HepG2 (cell line): Measurements from ENCODE around the gene C10orf120. TPM values are rescaled to one million over a fixed set of nuclear protein-coding genes. Genes with fewer than 3 reads are reported as not detected.

ENCODE experiments used
- ATAC-seq: fragments of 200-7000 bp; cut with Tn5 transposase; 3 replicates; pipeline ENCODE4 v1.9.1; 2020; ENCODE audit warnings: mild to moderate bottlenecking, moderate library complexity
- BruUV-seq: library from RNA; stranded (reverse); fragments of 400-500 nt; replicated peaks from 2 replicates; lab custom pipeline; 2021; lab: Mats Ljungman, UMichigan
- CTCF ChIA-PET: fragments of 300-600 bp; formaldehyde crosslinking; extraction: SDS; loops from one replicate; lab custom pipeline; 2021; ENCODE audit warnings: low total read pairs, inconsistent platforms, low intra/inter-chr PET ratio; lab: Yijun Ruan, JAX
- POLR2A ChIA-PET: fragments of 350-600 bp; sonication (Branson Sonifier 250); formaldehyde crosslinking; loops from one replicate; lab custom pipeline; 2020; ENCODE audit warnings: antibody characterized with exemption, inconsistent platforms; lab: Yijun Ruan, JAX
- DNase-seq: peaks from one replicate; pipeline ENCODE4 v3.0.0-alpha.2; 2015; ENCODE audit warnings: low spot score
- FAIRE-seq: peaks from 3 replicates; lab custom pipeline; 2011; peaks lifted over from hg19 to GRCh38; lab: Jason Lieb, UNC
- H2AFZ ChIP-seq: one replicate; pipeline ENCODE4 v1.6.1; 2011; ENCODE audit warnings: low read length, inconsistent platforms
- H3K27ac ChIP-seq: fragments of 300-600 bp; 3 replicates; pipeline ENCODE4 v1.8.0; 2011; ENCODE audit warnings: mixed run types, mild to moderate bottlenecking, mixed read lengths, low read length, inconsistent platforms; ENCODE audit not compliant: insufficient read depth; ENCODE audit errors: extremely low read length
- H3K27me3 ChIP-seq, 2 experiments: fragments of 200-600 bp in 1 of 2; 2 replicates in 1 of 2; 3 replicates in 1 of 2; pipeline versions ENCODE4 v1.6.0 to v1.8.0; 2011; ENCODE audit warnings: low read length in 2 of 2, mild to moderate bottlenecking in 2 of 2, moderate library complexity in 2 of 2, inconsistent platforms in 1 of 2; ENCODE audit not compliant: insufficient read depth in 2 of 2, control insufficient read depth in 1 of 2
- H3K36me3 ChIP-seq, 2 experiments: fragments of 200-600 bp in 1 of 2; replicated peaks in 1 of 2; 2 replicates in 1 of 2; 3 replicates in 1 of 2; pipeline versions ENCODE4 v1.5.1 to v1.8.0; 2011; ENCODE audit warnings: low read length in 2 of 2, inconsistent platforms in 1 of 2; ENCODE audit not compliant: insufficient read depth in 2 of 2, control insufficient read depth in 1 of 2
- H3K4me1 ChIP-seq: 2 replicates; pipeline ENCODE4 v1.5.1; 2012; ENCODE audit warnings: low read length, inconsistent platforms; ENCODE audit not compliant: insufficient read depth
- H3K4me2 ChIP-seq: 2 replicates; pipeline ENCODE4 v1.6.0; 2011; ENCODE audit warnings: low read depth, low read length, inconsistent platforms
- H3K4me3 ChIP-seq, 3 experiments: fragments of 200-600 bp in 1 of 3; sonication (generic), shearing (Covaris generic) in 1 of 3; replicated peaks in 1 of 3; 2 replicates each; pipeline ENCODE4 v1.5.1; 2011 to 2016; ENCODE audit warnings: low read length in 3 of 3, inconsistent platforms in 2 of 3, low read depth in 2 of 3, mild to moderate bottlenecking in 2 of 3, control low read depth in 1 of 3, mixed read lengths in 1 of 3; ENCODE audit not compliant: insufficient read depth in 1 of 3
- H3K79me2 ChIP-seq: one replicate; pipeline ENCODE4 v1.6.1; 2011; ENCODE audit warnings: low read length, inconsistent platforms; ENCODE audit not compliant: insufficient read depth
- H3K9ac ChIP-seq: 2 replicates; pipeline ENCODE4 v1.6.0; 2011; ENCODE audit warnings: mild to moderate bottlenecking, low read depth, low read length, inconsistent platforms; ENCODE audit not compliant: insufficient read depth
- H3K9me3 ChIP-seq: 2 replicates; pipeline ENCODE4 v1.5.1; 2012; ENCODE audit warnings: mild to moderate bottlenecking, low read length
- H4K20me1 ChIP-seq: 2 replicates; pipeline ENCODE4 v1.6.0; 2011; ENCODE audit warnings: inconsistent platforms, mild to moderate bottlenecking, low read length, moderate library complexity; ENCODE audit not compliant: insufficient read depth
- BRF2 ChIP-seq: sonication (generic); formaldehyde crosslinking; IDR thresholded peaks from 2 replicates; pipeline ENCODE4 v1.8.1; 2022; ENCODE audit warnings: mild to moderate bottlenecking, missing genetic modification reagents
- CBFB ChIP-seq: sonication (generic); formaldehyde crosslinking; IDR thresholded peaks from 2 replicates; pipeline ENCODE4 v1.4.0; 2020; ENCODE audit warnings: missing genetic modification reagents
- FOXK1 ChIP-seq: sonication (generic); formaldehyde crosslinking; IDR thresholded peaks from 2 replicates; pipeline ENCODE4 v1.4.0; 2020; ENCODE audit warnings: low read depth, missing genetic modification reagents, borderline replicate concordance
- KDM5A ChIP-seq: fragments of 200-600 bp; sonication (generic); IDR thresholded peaks from 2 replicates; pipeline ENCODE4 v1.7.0; 2018; ENCODE audit warnings: antibody characterized with exemption, mild to moderate bottlenecking, low read length, borderline replicate concordance
- ZFP41 ChIP-seq: sonication (generic); formaldehyde crosslinking; IDR thresholded peaks from 2 replicates; pipeline ENCODE4 v1.4.0; 2020; ENCODE audit warnings: mild to moderate bottlenecking, missing genetic modification reagents, borderline replicate concordance
- ZNF318 ChIP-seq: sonication (generic); formaldehyde crosslinking; IDR thresholded peaks from 2 replicates; pipeline ENCODE4 v1.4.0; 2020; ENCODE audit warnings: mild to moderate bottlenecking, missing genetic modification reagents
- ZNF503 ChIP-seq: sonication (generic); formaldehyde crosslinking; IDR thresholded peaks from 2 replicates; pipeline ENCODE4 v1.4.0; 2020; ENCODE audit warnings: missing genetic modification reagents
- WGBS: methylation state at CpG from one replicate; pipeline ENCODE4 v1.1.6; 2017; ENCODE audit warnings: low lambda C conversion rate; 5-methylcytosine and 5-hydroxymethylcytosine counted together
- in situ Hi-C: cut with HindIII; loops from 2 replicates; pipeline ENCODE4 v1.10.0; 2017; ENCODE audit warnings: low pct_unique_long_range_greater_than_20kb; ENCODE audit not compliant: extremely low pct_ligation_motif_present
- intact Hi-C: fragments of 100-400 bp; cut with micrococcal nuclease; formaldehyde crosslinking; loops from one replicate; pipeline ENCODE4 v1.10.0; 2022; ENCODE audit not compliant: unreplicated experiment
- polyA plus RNA-seq, 8 experiments: library from polyadenylated mRNA; depleted of rRNA in 3 of 8; stranded (reverse) in 7 of 8; unstranded in 1 of 8; fragments of >200 nt; fragmentation: Illumina TruSeq in 4 of 8; extraction: Trizol in 4 of 8; gene quantifications; 2 replicates each; pipeline versions ENCODE4 v1.2.1 to v1.2.3, GENCODE V29; 2011 to 2016; ENCODE audit warnings: low read depth in 4 of 8, missing spikeins in 1 of 8, mixed read lengths in 1 of 8; ENCODE audit not compliant: insufficient read depth in 1 of 8
- total RNA-seq, 5 experiments: library from RNA; depleted of rRNA; stranded (reverse); fragments of >200 nt; fragmentation: Illumina TruSeq; extraction: Trizol; gene quantifications; 2 replicates each; pipeline ENCODE4 v1.2.3, GENCODE V29; 2016; ENCODE audit warnings: low read depth in 1 of 5

C10orf120 gene
- total and polyA plus RNA-seq, 2 of the 13 experiments (the other 11 are each of a cell fraction or from before 2014, with no cell fraction given) = not detected

GRCh38 chr10:122716025-122716424 is 16.4 kb upstream of the C10orf120 start (continued):
- TF ChIP-seq ZNF318 (CRISPR knock-in tag) (no peak), KDM5A (no peak)

GRCh38 chr10:122715576-122715975 is 15.9 kb upstream of the C10orf120 start:
- no peak overlapping the region for H3K4me2 ChIP-seq
- peaks cover 0 to 39% of the 10 kb centered on the region in 2 experiments; a peak in 3 of 5 replicates for H3K27me3 ChIP-seq
- H3K4me3 ChIP-seq = no peak overlapping the region
- TF ChIP-seq CBFB (CRISPR knock-in tag) (no peak), ZFP41 (CRISPR knock-in tag) (no peak), BRF2 (CRISPR knock-in tag) (no peak), FOXK1 (CRISPR knock-in tag) (no peak), ZNF503 (CRISPR knock-in tag) (no peak)
- H3K9ac ChIP-seq = no peak overlapping the region
- intact Hi-C loops = no loop called here
- no peaks in the 10 kb centered on the region for H3K79me2 ChIP-seq
- H3K4me1 ChIP-seq = no peaks in the 10 kb centered on the region
- FAIRE-seq (no peak), DNase-seq (no peak), ATAC-seq (no peak)
- H2AFZ ChIP-seq = no peak overlapping the region
- no TSS peak for BruUV-seq
- H3K36me3 ChIP-seq = no peaks in the 10 kb centered on the region
- in situ Hi-C loops = no loop called here
- no peak overlapping the region for H3K27ac ChIP-seq
- H4K20me1 ChIP-seq = no peaks in the 10 kb centered on the region
- 16% methylated on average over 7 of the region's 9 CpGs for WGBS
- ChIA-PET POLR2A (no interaction called here), CTCF (no interaction called here)
- no peaks in the 10 kb centered on the region for H3K9me3 ChIP-seq
